ENCODE measurements around the gene VAMP4.

Gene VAMP4

DNA sequence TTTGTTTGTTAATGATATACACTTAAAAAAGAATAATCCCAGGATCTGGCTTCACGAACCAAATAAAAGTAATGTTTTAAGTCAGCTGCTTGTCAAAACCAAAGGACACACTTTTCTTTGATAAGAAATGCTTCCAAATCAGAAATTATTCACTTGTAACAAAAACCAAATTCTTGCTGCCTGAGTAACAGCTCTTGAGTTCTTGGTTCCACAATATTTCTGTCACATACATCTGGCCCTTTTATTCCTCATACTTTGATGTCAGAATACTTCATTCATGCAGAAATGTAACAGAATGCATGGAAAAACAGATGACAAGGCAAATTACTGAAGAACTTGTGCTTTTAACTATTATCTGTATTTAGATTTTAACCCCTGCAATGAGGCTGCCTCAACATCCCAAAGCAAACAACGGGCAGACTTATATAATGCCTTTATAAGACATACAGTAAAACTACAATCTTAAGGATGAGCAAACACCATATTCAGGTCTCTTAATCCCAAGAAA lies 1.5 kb downstream of the VAMP4 start:
- no peak overlapping the region for H3K27ac ChIP-seq (ENCODE audit: low read depth, low read length)

DNA sequence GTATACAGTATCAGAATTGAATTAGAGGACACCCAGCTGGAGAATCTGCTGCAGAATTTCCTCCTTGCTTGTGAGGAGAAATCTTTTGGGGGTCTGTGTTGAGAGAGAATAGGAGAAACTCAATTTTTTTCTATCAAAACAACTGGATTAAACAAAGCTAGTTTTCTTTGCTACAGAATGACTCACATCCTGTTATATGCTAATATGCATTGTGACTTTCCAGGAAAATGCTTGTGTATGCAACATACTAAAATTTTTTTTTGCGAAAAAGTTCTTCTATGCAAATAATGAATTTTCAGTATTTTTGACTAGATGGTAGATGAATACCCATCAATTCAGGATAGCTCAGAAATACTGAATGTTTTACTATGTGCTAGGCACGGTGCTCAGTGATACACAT lies 2.2 kb downstream of the VAMP4 start:
- Histone ChIP-seq H4K5ac (ENCODE audit: low read length) (no peak overlapping the region), H2BK15ac (replicated peaks; ENCODE audit: low read depth) (no peak overlapping the region), H2AK5ac (ENCODE audit: low read length) (no peak overlapping the region), H3K18ac (ENCODE audit: low read length) (no peak overlapping the region), H3K9ac (ENCODE audit: low read length) (no peak overlapping the region), H2BK120ac (ENCODE audit: low read depth, low read length) (no peak overlapping the region), H3K27me3 (ENCODE audit: insufficient read depth, low read length, poor library complexity) (no peaks in the 10 kb centered on the region), H3K4me3 (ENCODE audit: low read length) (no peak overlapping the region), H3K79me1 (ENCODE audit: low read length) (peaks cover 2% of the 10 kb centered on the region), H3K4me2 (ENCODE audit: low read length) (no peak overlapping the region), H3K4me1 (ENCODE audit: control insufficient read depth, low read depth, low read length) (peaks cover 7% of the 10 kb centered on the region), H4K8ac (ENCODE audit: low read depth, low read length) (no peak overlapping the region), H3K56ac (ENCODE audit: low read length) (no peak overlapping the region), H3K4ac (ENCODE audit: low read depth, low read length) (no peak overlapping the region), H3K36me3 (ENCODE audit: control insufficient read depth, insufficient read depth, low read length) (no peaks in the 10 kb centered on the region), H2BK5ac (ENCODE audit: low read length) (no peak overlapping the region), H3K23ac (ENCODE audit: low read length) (no peak overlapping the region), H3K79me2 (ENCODE audit: control insufficient read depth, insufficient read depth, low read length) (no peaks in the 10 kb centered on the region), H3K27ac (ENCODE audit: low read depth, low read length) (no peak overlapping the region)
- WGBS (ENCODE audit: extremely low coverage, insufficient coverage, low lambda C conversion rate) = no CpG with 5 or more reads among the region's 2 CpGs
- DNase-seq = no peak

More for the DNA sequence above, 1.5 kb downstream of the VAMP4 start:
- peaks cover 7% of the 10 kb centered on the region for H3K4me1 ChIP-seq (ENCODE audit: control insufficient read depth, low read depth, low read length)
- H3K56ac ChIP-seq (ENCODE audit: low read length) = no peak overlapping the region
- H3K4me3 ChIP-seq (ENCODE audit: low read length) = no peak overlapping the region
- H3K18ac ChIP-seq (ENCODE audit: low read length) = no peak overlapping the region
- WGBS (ENCODE audit: extremely low coverage, insufficient coverage, low lambda C conversion rate) = no CpG with 5 or more reads among the region's 2 CpGs
- no peak overlapping the region for H3K9ac ChIP-seq (ENCODE audit: low read length)
- no peak overlapping the region for H3K4ac ChIP-seq (ENCODE audit: low read depth, low read length)
- no peak overlapping the region for H4K8ac ChIP-seq (ENCODE audit: low read depth, low read length)
- H2BK120ac ChIP-seq (ENCODE audit: low read depth, low read length) = no peak overlapping the region
- H2BK15ac ChIP-seq (replicated peaks; ENCODE audit: low read depth) = no peak overlapping the region
- peaks cover 2% of the 10 kb centered on the region for H3K79me1 ChIP-seq (ENCODE audit: low read length)
- H3K27me3 ChIP-seq (ENCODE audit: insufficient read depth, low read length, poor library complexity) = no peaks in the 10 kb centered on the region
- no peak overlapping the region for H2AK5ac ChIP-seq (ENCODE audit: low read length)
- no peak overlapping the region for H3K23ac ChIP-seq (ENCODE audit: low read length)
- H3K4me2 ChIP-seq (ENCODE audit: low read length) = no peak overlapping the region
- no peaks in the 10 kb centered on the region for H3K79me2 ChIP-seq (ENCODE audit: control insufficient read depth, insufficient read depth, low read length)
- H3K36me3 ChIP-seq (ENCODE audit: control insufficient read depth, insufficient read depth, low read length) = no peaks in the 10 kb centered on the region
- H2BK5ac ChIP-seq (ENCODE audit: low read length) = no peak overlapping the region
- no peak overlapping the region for H4K5ac ChIP-seq (ENCODE audit: low read length)
- DNase-seq = no peak

DNA sequence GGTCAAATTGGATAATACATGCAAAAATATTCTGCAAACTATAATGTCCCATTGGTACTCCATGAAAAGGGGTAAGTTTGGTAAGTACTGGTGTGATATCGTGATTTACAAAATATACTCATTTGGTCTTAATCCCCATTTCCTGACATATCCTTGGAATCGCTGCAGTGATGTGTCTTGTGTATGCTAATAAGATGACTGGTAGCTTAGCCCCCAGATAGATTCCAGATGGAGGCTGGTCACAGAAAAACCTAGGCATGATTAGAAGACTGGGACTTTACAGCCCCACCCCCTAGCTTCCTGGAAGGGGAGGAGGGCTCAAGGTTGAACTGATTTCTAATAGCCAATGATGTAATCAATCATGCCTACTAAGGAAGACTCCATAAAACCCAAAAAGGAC lies 3.0 kb downstream of the VAMP4 start:
- WGBS (ENCODE audit: extremely low coverage, insufficient coverage, low lambda C conversion rate) = no CpG with 5 or more reads among the region's 2 CpGs
- peak; percentile 15 for DNase-seq

DNA sequence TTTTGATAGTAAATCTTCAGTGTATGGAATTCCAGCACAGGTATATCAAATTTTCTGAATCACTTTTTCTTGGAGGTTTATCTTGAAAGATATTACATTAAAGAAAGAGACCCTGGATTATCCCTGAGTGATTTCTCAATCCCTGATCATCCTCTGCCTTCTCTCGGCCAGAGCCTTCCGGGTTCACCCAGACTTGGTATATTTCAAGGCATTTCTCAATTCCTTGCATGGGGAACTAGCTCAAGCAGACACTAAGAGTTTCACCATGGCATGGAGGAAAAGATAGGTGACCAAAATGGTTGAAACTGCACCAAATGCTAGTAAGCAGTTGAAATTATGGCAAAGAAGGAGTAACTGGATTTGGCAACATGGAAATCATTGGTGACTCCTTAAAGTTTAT lies 5.7 kb downstream of the VAMP4 start:
- no peak overlapping the region for H4K8ac ChIP-seq (ENCODE audit: low read depth, low read length)
- peaks cover 2% of the 10 kb centered on the region for H3K79me1 ChIP-seq (ENCODE audit: low read length)
- no peak overlapping the region for H3K9ac ChIP-seq (ENCODE audit: low read length)
- DNase-seq = no peak
- no peak overlapping the region for H3K18ac ChIP-seq (ENCODE audit: low read length)
- no peak overlapping the region for H3K23ac ChIP-seq (ENCODE audit: low read length)
- no peak overlapping the region for H2BK5ac ChIP-seq (ENCODE audit: low read length)
- H3K27ac ChIP-seq (ENCODE audit: low read depth, low read length) = no peak overlapping the region
- H3K56ac ChIP-seq (ENCODE audit: low read length) = no peak overlapping the region
- H3K4ac ChIP-seq (ENCODE audit: low read depth, low read length) = no peak overlapping the region
- H2BK15ac ChIP-seq (replicated peaks; ENCODE audit: low read depth) = no peak overlapping the region
- H3K27me3 ChIP-seq (ENCODE audit: insufficient read depth, low read length, poor library complexity) = no peaks in the 10 kb centered on the region
- no peak overlapping the region for H3K4me3 ChIP-seq (ENCODE audit: low read length)
- no peaks in the 10 kb centered on the region for H3K36me3 ChIP-seq (ENCODE audit: control insufficient read depth, insufficient read depth, low read length)
- no peak overlapping the region for H3K4me2 ChIP-seq (ENCODE audit: low read length)
- peaks cover 5% of the 10 kb centered on the region for H3K4me1 ChIP-seq (ENCODE audit: control insufficient read depth, low read depth, low read length)
- no peak overlapping the region for H2BK120ac ChIP-seq (ENCODE audit: low read depth, low read length)
- no peak overlapping the region for H4K5ac ChIP-seq (ENCODE audit: low read length)
- H2AK5ac ChIP-seq (ENCODE audit: low read length) = no peak overlapping the region
- no peaks in the 10 kb centered on the region for H3K79me2 ChIP-seq (ENCODE audit: control insufficient read depth, insufficient read depth, low read length)
- WGBS (ENCODE audit: extremely low coverage, insufficient coverage, low lambda C conversion rate) = no CpG with 5 or more reads among the region's 2 CpGs

More for the DNA sequence above, 3.0 kb downstream of the VAMP4 start:
- Histone ChIP-seq H3K4ac (ENCODE audit: low read depth, low read length) (no peak overlapping the region), H3K36me3 (ENCODE audit: control insufficient read depth, insufficient read depth, low read length) (no peaks in the 10 kb centered on the region), H3K27me3 (ENCODE audit: insufficient read depth, low read length, poor library complexity) (no peaks in the 10 kb centered on the region), H3K79me2 (ENCODE audit: control insufficient read depth, insufficient read depth, low read length) (no peaks in the 10 kb centered on the region), H3K27ac (ENCODE audit: low read depth, low read length) (no peak overlapping the region), H2AK5ac (ENCODE audit: low read length) (no peak overlapping the region), H3K9ac (ENCODE audit: low read length) (no peak overlapping the region), H4K5ac (ENCODE audit: low read length) (no peak overlapping the region), H2BK120ac (ENCODE audit: low read depth, low read length) (no peak overlapping the region), H3K23ac (ENCODE audit: low read length) (no peak overlapping the region), H3K79me1 (ENCODE audit: low read length) (peaks cover 2% of the 10 kb centered on the region), H3K56ac (ENCODE audit: low read length) (no peak overlapping the region), H4K8ac (ENCODE audit: low read depth, low read length) (no peak overlapping the region), H2BK5ac (ENCODE audit: low read length) (no peak overlapping the region), H2BK15ac (replicated peaks; ENCODE audit: low read depth) (no peak overlapping the region), H3K4me2 (ENCODE audit: low read length) (no peak overlapping the region), H3K4me1 (ENCODE audit: control insufficient read depth, low read depth, low read length) (peaks cover 7% of the 10 kb centered on the region), H3K18ac (ENCODE audit: low read length) (no peak overlapping the region), H3K4me3 (ENCODE audit: low read length) (no peak overlapping the region)

DNA sequence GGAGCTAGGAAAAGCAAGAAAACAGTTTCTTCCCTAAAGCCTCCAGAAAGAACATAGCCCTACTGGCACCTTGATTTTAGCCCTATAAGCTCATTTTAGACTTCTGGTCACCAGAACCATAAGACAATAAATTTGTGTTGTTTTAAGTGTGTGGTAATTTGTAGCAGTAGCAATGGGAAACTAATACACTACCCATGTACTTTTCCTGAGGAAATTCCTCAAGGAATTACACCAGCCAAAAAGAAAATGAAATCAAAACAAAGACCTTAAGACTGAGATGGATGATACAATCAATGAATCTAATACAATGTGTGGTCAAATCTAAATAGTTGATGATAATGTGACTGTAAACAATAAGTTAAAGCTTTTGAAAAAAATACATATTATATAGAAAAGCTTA lies 11.8 kb downstream of the VAMP4 start:
- H3K27ac ChIP-seq (ENCODE audit: low read depth, low read length) = no peak overlapping the region
- H2BK15ac ChIP-seq (replicated peaks; ENCODE audit: low read depth) = no peak overlapping the region
- H4K8ac ChIP-seq (ENCODE audit: low read depth, low read length) = no peak overlapping the region
- H3K36me3 ChIP-seq (ENCODE audit: control insufficient read depth, insufficient read depth, low read length) = no peaks in the 10 kb centered on the region
- no peak overlapping the region for H2AK5ac ChIP-seq (ENCODE audit: low read length)
- H3K4me1 ChIP-seq (ENCODE audit: control insufficient read depth, low read depth, low read length) = no peaks in the 10 kb centered on the region
- H3K79me2 ChIP-seq (ENCODE audit: control insufficient read depth, insufficient read depth, low read length) = no peaks in the 10 kb centered on the region
- DNase-seq = no peak
- no peak overlapping the region for H3K9ac ChIP-seq (ENCODE audit: low read length)
- no peak overlapping the region for H3K4me2 ChIP-seq (ENCODE audit: low read length)
- H3K4ac ChIP-seq (ENCODE audit: low read depth, low read length) = no peak overlapping the region
- no peak overlapping the region for H3K23ac ChIP-seq (ENCODE audit: low read length)
- no peak overlapping the region for H2BK5ac ChIP-seq (ENCODE audit: low read length)
- no peaks in the 10 kb centered on the region for H3K27me3 ChIP-seq (ENCODE audit: insufficient read depth, low read length, poor library complexity)
- H2BK120ac ChIP-seq (ENCODE audit: low read depth, low read length) = no peak overlapping the region
- no peak overlapping the region for H3K4me3 ChIP-seq (ENCODE audit: low read length)
- H3K18ac ChIP-seq (ENCODE audit: low read length) = no peak overlapping the region
- H3K56ac ChIP-seq (ENCODE audit: low read length) = no peak overlapping the region
- H4K5ac ChIP-seq (ENCODE audit: low read length) = no peak overlapping the region
- no peaks in the 10 kb centered on the region for H3K79me1 ChIP-seq (ENCODE audit: low read length)

DNA sequence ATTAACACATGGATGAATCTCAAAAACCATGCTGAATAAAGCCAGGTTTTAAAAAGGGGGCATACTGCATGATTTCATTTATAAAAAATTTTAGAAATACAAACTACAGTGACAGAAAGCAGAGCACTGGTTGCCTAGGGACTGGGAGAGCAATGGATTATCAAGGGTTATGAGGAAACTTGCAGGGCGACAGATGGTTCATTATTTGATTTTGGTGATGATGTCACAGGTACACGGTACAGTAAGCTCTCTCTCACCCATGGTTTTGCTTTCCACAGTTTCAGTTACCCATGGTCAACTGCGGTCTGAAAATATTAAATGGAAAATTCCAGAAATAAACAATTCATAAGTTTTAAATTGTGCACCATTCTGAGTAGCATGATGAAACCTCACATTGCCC lies 14.1 kb downstream of the VAMP4 start:
- Histone ChIP-seq H3K23ac (ENCODE audit: low read length) (no peak overlapping the region), H2BK15ac (replicated peaks; ENCODE audit: low read depth) (no peak overlapping the region), H3K9ac (ENCODE audit: low read length) (no peak overlapping the region), H3K79me2 (ENCODE audit: control insufficient read depth, insufficient read depth, low read length) (no peaks in the 10 kb centered on the region), H3K4me1 (ENCODE audit: control insufficient read depth, low read depth, low read length) (no peaks in the 10 kb centered on the region), H3K79me1 (ENCODE audit: low read length) (no peaks in the 10 kb centered on the region), H3K4me2 (ENCODE audit: low read length) (no peak overlapping the region), H2BK5ac (ENCODE audit: low read length) (no peak overlapping the region), H3K18ac (ENCODE audit: low read length) (no peak overlapping the region), H2BK120ac (ENCODE audit: low read depth, low read length) (no peak overlapping the region), H4K5ac (ENCODE audit: low read length) (no peak overlapping the region), H3K36me3 (ENCODE audit: control insufficient read depth, insufficient read depth, low read length) (no peaks in the 10 kb centered on the region), H3K27ac (ENCODE audit: low read depth, low read length) (no peak overlapping the region), H3K27me3 (ENCODE audit: insufficient read depth, low read length, poor library complexity) (no peaks in the 10 kb centered on the region), H2AK5ac (ENCODE audit: low read length) (no peak overlapping the region), H3K4me3 (ENCODE audit: low read length) (no peak overlapping the region), H3K56ac (ENCODE audit: low read length) (no peak overlapping the region), H3K4ac (ENCODE audit: low read depth, low read length) (no peak overlapping the region), H4K8ac (ENCODE audit: low read depth, low read length) (no peak overlapping the region)
- DNase-seq = no peak
- WGBS (ENCODE audit: extremely low coverage, insufficient coverage, low lambda C conversion rate) = no CpG with 5 or more reads among the region's 3 CpGs

Measured in mesendoderm (in vitro differentiated cells).